Effector CD8-positive, alpha-beta T cell (primary cell): Measurements from ENCODE around the gene HADHB.
"Not testable (repeated sequence)": the region's sequence is repeated elsewhere in the genome, so short reads cannot be mapped to it uniquely, and the experiment has no call there.

Experiments
- DNase-seq: peaks from one replicate; lab custom pipeline; 2025; lab: John Stamatoyannopoulos, UW

HADHB gene

GRCh38 chr2:26329083-26329482 lies 84.3 kb downstream of the HADHB start:
- DNase-seq = not testable (repeated sequence)

GRCh38 chr2:26330114-26330549 lies 85.4 kb downstream of the HADHB start:
- peak; percentile 62 for DNase-seq

GRCh38 chr2:26330604-26331003 lies 85.9 kb downstream of the HADHB start:
- no peak for DNase-seq

GRCh38 chr2:26331321-26331720 lies 86.6 kb downstream of the HADHB start:
- not testable (repeated sequence) for DNase-seq

GRCh38 chr2:26333293-26333692 lies 88.6 kb downstream of the HADHB start:
- DNase-seq = no peak

GRCh38 chr2:26335231-26335630 lies 90.5 kb downstream of the HADHB start:
- no peak for DNase-seq

- no peak for DNase-seq
Observed at GRCh38 chr2:26336719-26337118, 92.0 kb downstream of the HADHB start.

GRCh38 chr2:26337298-26337697 lies 92.6 kb downstream of the HADHB start:
- DNase-seq = no peak
